H1 (cell line): ENCODE measurements around the gene ST6GALNAC4. TPM values are rescaled to one million over a fixed set of nuclear protein-coding genes. Genes with fewer than 3 reads are reported as not detected.

ENCODE experiments used
- CBX5 ChIP-seq: fragments of 300-800, 300-1000 bp; sonication (generic); IDR thresholded peaks from 2 replicates; pipeline ENCODE4 v1.7.1; 2016; ENCODE audit warnings: antibody characterized with exemption, low read length, low read depth
- CHD2 ChIP-seq: IDR thresholded peaks from 2 replicates; pipeline ENCODE4 v1.6.1; 2012; ENCODE audit warnings: low read length, improper control_type of control experiment
- CHD7 ChIP-seq: fragments of 300-600 bp; sonication (generic); IDR thresholded peaks from 2 replicates; pipeline ENCODE4 v1.7.1; 2012; ENCODE audit warnings: low read length, moderate library complexity, mild to moderate bottlenecking, inconsistent platforms; ENCODE audit not compliant: insufficient replicate concordance
- FOSL1 ChIP-seq: IDR thresholded peaks from 2 replicates; pipeline ENCODE4 v1.6.1; 2011; ENCODE audit warnings: mild to moderate bottlenecking, low read depth, low read length, moderate library complexity; ENCODE audit not compliant: insufficient read depth
- NRF1 ChIP-seq: IDR thresholded peaks from 2 replicates; pipeline ENCODE4 v1.6.1; 2011; ENCODE audit warnings: mild to moderate bottlenecking, low read depth, low read length, improper control_type of control experiment
- PHF8 ChIP-seq: fragments of 200-600 bp; sonication (generic); conservative IDR thresholded peaks from 2 replicates; pipeline ENCODE4 v1.7.1; 2012; ENCODE audit warnings: low read depth, mild to moderate bottlenecking, inconsistent platforms, low read length, moderate library complexity
- SUZ12 ChIP-seq: fragments of 200-600 bp; sonication (generic); IDR thresholded peaks from 2 replicates; pipeline ENCODE4 v1.6.1; 2012; ENCODE audit warnings: mild to moderate bottlenecking, inconsistent platforms, low read length, moderate library complexity, mixed read lengths
- TAF1 ChIP-seq: IDR thresholded peaks from 2 replicates; pipeline ENCODE4 v1.6.1; 2011; ENCODE audit warnings: mild to moderate bottlenecking, low read depth, low read length
- YY1 ChIP-seq: IDR thresholded peaks from 2 replicates; pipeline ENCODE4 v1.6.1; 2011; ENCODE audit warnings: low read depth, mild to moderate bottlenecking, low read length
- polyA plus RNA-seq, 7 experiments: library from polyadenylated mRNA; depleted of rRNA in 3 of 7; stranded (reverse) in 5 of 7; unstranded in 2 of 7; fragments of >200 nt in 5 of 7; fragments of 200-250 nt in 2 of 7; gene quantifications; 1 replicate in 5 of 7; 2 replicates in 1 of 7; 4 replicates in 1 of 7; pipeline versions ENCODE4 v1.2.1 to v1.2.3, GENCODE V29; 2011 to 2013; ENCODE audit warnings: missing spikeins in 2 of 7, mixed read lengths in 2 of 7
- total RNA-seq: library from RNA; stranded (reverse); fragmentation: NEBNext Ultra II Directional; extraction: Animal tissue kit (Norgen Biotek cat#: 25700); gene quantifications from 2 replicates; pipeline ENCODE4 v1.2.1, GENCODE V29; 2021

Gene ST6GALNAC4
- total and polyA plus RNA-seq, 2 of the 8 experiments (the other 6 are each of a cell fraction or from before 2014, with no cell fraction given): 21.8 to 34.1 TPM

- no peak for TF ChIP-seq CHD7
- no peak for TF ChIP-seq NRF1
- TF ChIP-seq SUZ12: no peak
- no peak for TF ChIP-seq TAF1
- no peak for TF ChIP-seq FOSL1
- no peak for TF ChIP-seq PHF8
- TF ChIP-seq YY1: no peak
- no peak for TF ChIP-seq CHD2
- no peak for TF ChIP-seq CBX5
Observed at GRCh38 chr9:127873223-127873691, 43.6 kb downstream of the ST6GALNAC4 start (continued).
